ENCODE results near the gene EIF3I.

DNA sequence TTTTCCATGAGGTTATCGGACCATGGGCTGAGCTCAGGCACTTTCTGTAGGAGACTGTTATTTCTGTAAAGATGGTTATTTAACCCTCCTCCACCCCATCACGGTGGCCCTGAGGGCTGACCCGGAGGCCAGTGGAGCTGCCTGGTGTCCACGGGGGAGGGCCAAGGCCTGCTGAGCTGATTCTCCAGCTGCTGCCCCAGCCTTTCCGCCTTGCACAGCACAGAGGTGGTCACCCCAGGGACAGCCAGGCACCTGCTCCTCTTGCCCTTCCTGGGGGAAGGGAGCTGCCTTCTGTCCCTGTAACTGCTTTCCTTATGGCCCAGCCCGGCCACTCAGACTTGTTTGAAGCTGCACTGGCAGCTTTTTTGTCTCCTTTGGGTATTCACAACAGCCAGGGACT is 24.4 kb upstream of the EIF3I start:
- TF ChIP-seq, protein P1, sequence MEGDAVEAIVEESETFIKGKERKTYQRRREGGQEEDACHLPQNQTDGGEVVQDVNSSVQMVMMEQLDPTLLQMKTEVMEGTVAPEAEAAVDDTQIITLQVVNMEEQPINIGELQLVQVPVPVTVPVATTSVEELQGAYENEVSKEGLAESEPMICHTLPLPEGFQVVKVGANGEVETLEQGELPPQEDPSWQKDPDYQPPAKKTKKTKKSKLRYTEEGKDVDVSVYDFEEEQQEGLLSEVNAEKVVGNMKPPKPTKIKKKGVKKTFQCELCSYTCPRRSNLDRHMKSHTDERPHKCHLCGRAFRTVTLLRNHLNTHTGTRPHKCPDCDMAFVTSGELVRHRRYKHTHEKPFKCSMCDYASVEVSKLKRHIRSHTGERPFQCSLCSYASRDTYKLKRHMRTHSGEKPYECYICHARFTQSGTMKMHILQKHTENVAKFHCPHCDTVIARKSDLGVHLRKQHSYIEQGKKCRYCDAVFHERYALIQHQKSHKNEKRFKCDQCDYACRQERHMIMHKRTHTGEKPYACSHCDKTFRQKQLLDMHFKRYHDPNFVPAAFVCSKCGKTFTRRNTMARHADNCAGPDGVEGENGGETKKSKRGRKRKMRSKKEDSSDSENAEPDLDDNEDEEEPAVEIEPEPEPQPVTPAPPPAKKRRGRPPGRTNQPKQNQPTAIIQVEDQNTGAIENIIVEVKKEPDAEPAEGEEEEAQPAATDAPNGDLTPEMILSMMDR (IDR thresholded peaks at IDR 0.05): no peak
- TF ChIP-seq JUNB (IDR thresholded peaks at IDR 0.05) (no peak), POLR2AphosphoS2 (conservative IDR thresholded peaks at IDR 0.05; ENCODE audit: low read length) (no peak), TP53 (CRISPR knock-in tag; IDR thresholded peaks at IDR 0.05) (no peak), POLR2A (IDR thresholded peaks at IDR 0.05; ENCODE audit: low read length) (no peak), EP300 (IDR thresholded peaks at IDR 0.05) (no peak), EHMT2 (IDR thresholded peaks at IDR 0.05; ENCODE audit: low read depth) (no peak), CEBPB (IDR thresholded peaks at IDR 0.05) (no peak), KDM5A (IDR thresholded peaks at IDR 0.05) (no peak), CBX2 (IDR thresholded peaks at IDR 0.05; ENCODE audit: borderline replicate concordance, low read depth) (no peak), RAD21 (conservative IDR thresholded peaks at IDR 0.05 in 1 of 2, IDR thresholded peaks at IDR 0.05 in 1 of 2) (no peak)
- TF ChIP-seq, protein P2, sequence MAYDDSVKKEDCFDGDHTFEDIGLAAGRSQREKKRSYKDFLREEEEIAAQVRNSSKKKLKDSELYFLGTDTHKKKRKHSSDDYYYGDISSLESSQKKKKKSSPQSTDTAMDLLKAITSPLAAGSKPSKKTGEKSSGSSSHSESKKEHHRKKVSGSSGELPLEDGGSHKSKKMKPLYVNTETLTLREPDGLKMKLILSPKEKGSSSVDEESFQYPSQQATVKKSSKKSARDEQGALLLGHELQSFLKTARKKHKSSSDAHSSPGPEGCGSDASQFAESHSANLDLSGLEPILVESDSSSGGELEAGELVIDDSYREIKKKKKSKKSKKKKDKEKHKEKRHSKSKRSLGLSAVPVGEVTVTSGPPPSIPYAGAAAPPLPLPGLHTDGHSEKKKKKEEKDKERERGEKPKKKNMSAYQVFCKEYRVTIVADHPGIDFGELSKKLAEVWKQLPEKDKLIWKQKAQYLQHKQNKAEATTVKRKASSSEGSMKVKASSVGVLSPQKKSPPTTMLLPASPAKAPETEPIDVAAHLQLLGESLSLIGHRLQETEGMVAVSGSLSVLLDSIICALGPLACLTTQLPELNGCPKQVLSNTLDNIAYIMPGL (CRISPR knock-in tag; IDR thresholded peaks at IDR 0.05; ENCODE audit: borderline replicate concordance): no peak
- TF ChIP-seq, protein P3, sequence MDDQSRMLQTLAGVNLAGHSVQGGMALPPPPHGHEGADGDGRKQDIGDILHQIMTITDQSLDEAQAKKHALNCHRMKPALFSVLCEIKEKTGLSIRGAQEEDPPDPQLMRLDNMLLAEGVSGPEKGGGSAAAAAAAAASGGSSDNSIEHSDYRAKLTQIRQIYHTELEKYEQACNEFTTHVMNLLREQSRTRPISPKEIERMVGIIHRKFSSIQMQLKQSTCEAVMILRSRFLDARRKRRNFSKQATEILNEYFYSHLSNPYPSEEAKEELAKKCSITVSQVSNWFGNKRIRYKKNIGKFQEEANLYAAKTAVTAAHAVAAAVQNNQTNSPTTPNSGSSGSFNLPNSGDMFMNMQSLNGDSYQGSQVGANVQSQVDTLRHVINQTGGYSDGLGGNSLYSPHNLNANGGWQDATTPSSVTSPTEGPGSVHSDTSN (IDR thresholded peaks at IDR 0.05): no peak
- TF ChIP-seq, protein P4, sequence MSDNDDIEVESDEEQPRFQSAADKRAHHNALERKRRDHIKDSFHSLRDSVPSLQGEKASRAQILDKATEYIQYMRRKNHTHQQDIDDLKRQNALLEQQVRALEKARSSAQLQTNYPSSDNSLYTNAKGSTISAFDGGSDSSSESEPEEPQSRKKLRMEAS (IDR thresholded peaks at IDR 0.05): no peak

Data from A549 (cell line).